ENCODE measurements around the gene CACNA2D1. TPM values are rescaled to one million over a fixed set of nuclear protein-coding genes. Genes with fewer than 3 reads are reported as not detected.

CACNA2D1 gene
- total RNA-seq, 4 donors from 2014 or later, result 29.8 to 47.6 (median 36.6) TPM

DNA sequence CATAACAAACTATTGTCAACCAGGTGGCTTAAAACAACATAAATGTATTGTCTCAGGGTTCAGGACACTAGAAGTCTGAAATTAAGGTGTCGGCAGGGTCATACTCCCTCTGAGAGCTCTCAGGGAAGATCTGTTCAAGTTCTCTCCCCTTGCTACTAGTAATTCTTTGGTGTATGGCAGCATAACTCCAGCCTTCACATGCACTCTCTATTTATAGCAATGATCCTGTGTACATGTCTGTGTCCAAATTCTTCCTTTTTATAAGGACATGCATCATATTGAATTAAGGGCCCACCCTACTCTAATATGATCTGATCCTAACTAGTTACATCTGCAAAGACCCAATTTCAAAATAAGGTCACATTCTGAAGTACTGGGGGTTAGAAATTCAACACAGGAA lies 27.2 kb downstream of the CACNA2D1 start:
- Histone ChIP-seq H3K4me1 (peaks cover 0 to 38% (median 3%) of the 10 kb centered on the region in 3 donors), H3K36me3 (no peaks in the 10 kb centered on the region), H3K27ac (no peak overlapping the region), H3K4me3 (no peak overlapping the region), H3K27me3 (no peaks in the 10 kb centered on the region), H3K9me3 (no peaks in the 10 kb centered on the region)
- WGBS, 2 donors (ENCODE audit: low coverage in 1 of 2), result 86 to 100% methylated on average over 1 of the region's 1 CpG
- ATAC-seq, result no peak
- TF ChIP-seq POLR2AphosphoS5 (IDR thresholded peaks at IDR 0.05) (no peak), EP300 (IDR thresholded peaks at IDR 0.05) (no peak), POLR2A (IDR thresholded peaks at IDR 0.05) (no peak)
- TF ChIP-seq, protein P1, sequence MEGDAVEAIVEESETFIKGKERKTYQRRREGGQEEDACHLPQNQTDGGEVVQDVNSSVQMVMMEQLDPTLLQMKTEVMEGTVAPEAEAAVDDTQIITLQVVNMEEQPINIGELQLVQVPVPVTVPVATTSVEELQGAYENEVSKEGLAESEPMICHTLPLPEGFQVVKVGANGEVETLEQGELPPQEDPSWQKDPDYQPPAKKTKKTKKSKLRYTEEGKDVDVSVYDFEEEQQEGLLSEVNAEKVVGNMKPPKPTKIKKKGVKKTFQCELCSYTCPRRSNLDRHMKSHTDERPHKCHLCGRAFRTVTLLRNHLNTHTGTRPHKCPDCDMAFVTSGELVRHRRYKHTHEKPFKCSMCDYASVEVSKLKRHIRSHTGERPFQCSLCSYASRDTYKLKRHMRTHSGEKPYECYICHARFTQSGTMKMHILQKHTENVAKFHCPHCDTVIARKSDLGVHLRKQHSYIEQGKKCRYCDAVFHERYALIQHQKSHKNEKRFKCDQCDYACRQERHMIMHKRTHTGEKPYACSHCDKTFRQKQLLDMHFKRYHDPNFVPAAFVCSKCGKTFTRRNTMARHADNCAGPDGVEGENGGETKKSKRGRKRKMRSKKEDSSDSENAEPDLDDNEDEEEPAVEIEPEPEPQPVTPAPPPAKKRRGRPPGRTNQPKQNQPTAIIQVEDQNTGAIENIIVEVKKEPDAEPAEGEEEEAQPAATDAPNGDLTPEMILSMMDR (IDR thresholded peaks at IDR 0.05), result no peak

DNA sequence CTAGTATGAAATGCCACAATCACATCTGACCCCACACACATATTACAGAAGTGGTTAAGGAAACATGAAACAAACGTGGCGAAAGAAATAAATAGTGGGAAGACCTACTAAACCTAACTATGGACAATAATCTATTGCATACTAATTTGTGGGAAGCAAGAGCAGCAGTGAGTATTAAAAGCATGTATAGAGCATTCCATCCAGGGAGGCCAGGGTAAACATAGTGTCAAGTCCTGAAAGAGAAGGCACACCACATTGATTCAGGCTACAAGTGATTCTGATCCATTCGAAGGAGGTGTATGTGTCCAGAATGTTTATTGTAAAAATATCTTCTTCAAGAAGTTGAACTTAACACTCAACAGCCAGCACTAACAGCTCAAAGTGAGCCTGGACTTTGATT lies 29.2 kb downstream of the CACNA2D1 start:
- peak overlapping the region in 1 of 4 donors; percentile 7 for H3K27ac ChIP-seq
- H3K4me1 ChIP-seq, result peaks cover 0 to 35% (median 3%) of the 10 kb centered on the region in 3 donors
- TF ChIP-seq POLR2A (IDR thresholded peaks at IDR 0.05), result no peak
- TF ChIP-seq EP300 (IDR thresholded peaks at IDR 0.05), result no peak
- TF ChIP-seq POLR2AphosphoS5 (IDR thresholded peaks at IDR 0.05), result no peak
- TF ChIP-seq, protein P1 (IDR thresholded peaks at IDR 0.05), result no peak
- H3K36me3 ChIP-seq, result no peaks in the 10 kb centered on the region
- 48 to 50% methylated on average over 3 of the region's 3 CpGs for WGBS, 2 donors (ENCODE audit: low coverage in 1 of 2)
- ATAC-seq, result no peak
- H3K4me3 ChIP-seq, result no peak overlapping the region
- H3K9me3 ChIP-seq, result no peaks in the 10 kb centered on the region
- H3K27me3 ChIP-seq, result no peaks in the 10 kb centered on the region

DNA sequence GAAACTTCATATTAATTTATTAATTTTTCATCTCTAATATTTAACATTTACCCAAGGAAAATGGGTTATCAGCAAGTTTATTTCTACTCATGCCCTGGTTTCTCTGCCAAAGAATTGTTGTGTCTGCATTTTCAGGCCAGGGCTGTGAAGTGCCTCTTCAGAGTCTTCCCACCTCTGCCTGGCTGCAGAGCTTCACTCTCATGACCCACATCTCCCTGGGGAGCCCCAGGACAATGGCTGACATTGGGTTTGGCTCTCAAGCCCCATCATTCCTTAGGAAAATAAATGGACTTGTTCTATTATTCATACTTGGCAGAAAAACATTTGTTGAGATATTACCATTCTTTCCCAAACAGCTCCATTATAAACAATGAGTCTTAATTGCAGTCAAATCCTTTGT lies 30.3 kb downstream of the CACNA2D1 start:
- H3K9me3 ChIP-seq, result no peaks in the 10 kb centered on the region

DNA sequence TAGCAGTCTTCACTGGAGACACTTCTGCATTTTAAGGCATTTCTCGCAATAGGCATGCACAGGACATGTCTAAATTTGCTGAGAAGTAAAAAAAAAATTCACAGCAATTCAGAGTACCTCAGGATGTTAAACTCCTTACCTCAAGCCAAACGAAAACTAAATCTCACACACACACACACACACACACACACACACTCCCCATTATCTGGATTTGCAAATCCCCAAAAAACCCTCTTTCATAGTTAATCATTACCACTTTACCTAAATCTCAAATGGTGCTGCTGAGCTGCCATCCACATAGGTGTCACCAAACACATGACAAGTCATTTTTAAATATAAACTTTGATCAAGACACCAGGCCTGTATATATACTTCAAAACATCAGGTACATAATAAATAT lies 31.8 kb downstream of the CACNA2D1 start:
- no peaks in the 10 kb centered on the region for H3K36me3 ChIP-seq
- no peaks in the 10 kb centered on the region for H3K9me3 ChIP-seq
- TF ChIP-seq POLR2A (IDR thresholded peaks at IDR 0.05), result no peak
- no peak overlapping the region for H3K27ac ChIP-seq
- ATAC-seq, result no peak
- H3K4me1 ChIP-seq, result peaks cover 0 to 34% (median 3%) of the 10 kb centered on the region in 3 donors
- H3K4me3 ChIP-seq, result no peak overlapping the region
- H3K27me3 ChIP-seq, result no peaks in the 10 kb centered on the region
- 78 to 79% methylated on average over 2 of the region's 2 CpGs for WGBS, 2 donors (ENCODE audit: low coverage in 1 of 2)

More for the DNA sequence above, 30.3 kb downstream of the CACNA2D1 start:
- no peak for TF ChIP-seq POLR2A (IDR thresholded peaks at IDR 0.05)
- TF ChIP-seq EP300 (IDR thresholded peaks at IDR 0.05), result no peak
- TF ChIP-seq POLR2AphosphoS5 (IDR thresholded peaks at IDR 0.05), result no peak
- TF ChIP-seq, protein P1 (IDR thresholded peaks at IDR 0.05), result no peak
- no peak for ATAC-seq
- Histone ChIP-seq H3K4me3 (no peak overlapping the region), H3K27ac (no peak overlapping the region), H3K27me3 (no peaks in the 10 kb centered on the region), H3K36me3 (no peaks in the 10 kb centered on the region), H3K4me1 (peaks cover 0 to 35% (median 3%) of the 10 kb centered on the region in 3 donors)

DNA sequence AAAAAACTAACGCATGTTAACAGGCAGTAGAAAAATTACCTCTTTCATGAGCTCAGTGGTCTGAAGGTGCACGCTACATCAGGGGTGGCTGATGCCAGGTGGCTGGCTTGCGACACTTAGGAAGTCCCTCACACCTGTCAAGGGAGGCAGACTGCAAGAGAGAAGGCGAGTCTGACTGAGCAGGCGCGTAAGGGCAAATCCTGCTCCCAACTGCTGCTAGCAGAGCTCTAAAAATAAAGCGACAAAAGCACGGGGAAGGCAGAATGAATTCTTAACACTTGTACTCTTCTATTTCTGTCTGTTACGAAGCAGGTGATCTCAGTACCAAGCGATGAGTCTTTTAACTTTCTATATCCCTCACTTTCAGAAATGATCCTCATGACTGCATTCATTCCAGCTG lies 33.1 kb downstream of the CACNA2D1 start:
- TF ChIP-seq POLR2A (IDR thresholded peaks at IDR 0.05), result no peak
- no peak for TF ChIP-seq EP300 (IDR thresholded peaks at IDR 0.05)
- TF ChIP-seq, protein P1 (IDR thresholded peaks at IDR 0.05), result no peak
- TF ChIP-seq POLR2AphosphoS5 (IDR thresholded peaks at IDR 0.05), result no peak
- H3K27ac ChIP-seq, result peak overlapping the region; percentile 61 to 74 (median 68)
- 25 to 77% methylated on average over 4 to 8 of the region's 10 CpGs for WGBS, 2 donors (ENCODE audit: low coverage in 1 of 2)
- H3K36me3 ChIP-seq, result no peaks in the 10 kb centered on the region
- H3K9me3 ChIP-seq, result no peaks in the 10 kb centered on the region
- peaks cover 0 to 30% (median 3%) of the 10 kb centered on the region in 3 donors for H3K4me1 ChIP-seq
- peak; percentile 50 for ATAC-seq
- H3K4me3 ChIP-seq, result peak overlapping the region; percentile 32 to 37
- no peaks in the 10 kb centered on the region for H3K27me3 ChIP-seq
